Upper lobe of left lung (tissue), 6 donors: ENCODE results near the gene AJUBA. TPM values are rescaled to one million over a fixed set of nuclear protein-coding genes. Genes with fewer than 3 reads are reported as not detected.
"Not testable (repeated sequence)": the region's sequence is repeated elsewhere in the genome, so short reads cannot be mapped to it uniquely, and the experiment has no call there.

ENCODE experiments used
- ATAC-seq, 2 donors: fragments of 200-7000 bp; cut with Tn5 transposase; one replicate each; pipeline ENCODE4 v1.9.1; 2022; ENCODE audit warnings: mild to moderate bottlenecking in 2 of 2, moderate library complexity in 2 of 2; ENCODE audit not compliant: low FRiP score in 2 of 2
- DNase-seq, 2 donors: peaks; one replicate each; pipeline ENCODE4 v3.0.0-alpha.2; 2019 to 2020
- H3K27ac ChIP-seq, 4 donors: fragments of 200-600 bp; sonication (generic); one replicate each; pipeline ENCODE4 v1.5.1; 2016 to 2019
- H3K27me3 ChIP-seq, 4 donors: fragments of 200-600 bp; sonication (generic); one replicate each; pipeline ENCODE4 v1.5.1; 2017 to 2019
- H3K36me3 ChIP-seq, 4 donors: fragments of 200-600 bp; sonication (generic); one replicate each; pipeline ENCODE4 v1.5.1; 2016 to 2019
- H3K4me1 ChIP-seq, 4 donors: fragments of 200-600 bp; sonication (generic); one replicate each; pipeline ENCODE4 v1.5.1; 2018 to 2019
- H3K4me3 ChIP-seq, 4 donors: fragments of 200-600 bp; sonication (generic); one replicate each; pipeline ENCODE4 v1.5.1; 2017 to 2019; ENCODE audit warnings: mild to moderate bottlenecking in 2 of 4, moderate library complexity in 1 of 4
- H3K9me3 ChIP-seq, 4 donors: fragments of 200-600 bp; sonication (generic); one replicate each; pipeline ENCODE4 v1.5.1; 2018 to 2019
- CTCF ChIP-seq, 6 experiments: fragments of 450-650 bp in 4 of 6; fragments of 200-600 bp in 2 of 6; sonication (generic) in 2 of 6; IDR thresholded peaks; one replicate each; pipeline ENCODE4 v1.5.1; 2016 to 2019; ENCODE audit warnings: antibody characterized with exemption in 6 of 6
- EP300 ChIP-seq, 4 donors: sonication (generic); formaldehyde crosslinking; IDR thresholded peaks; one replicate each; pipeline ENCODE4 v1.5.1; 2017; ENCODE audit warnings: antibody characterized with exemption in 4 of 4, control low read depth in 2 of 4
- POLR2A ChIP-seq, 4 donors: fragments of 450-650 bp; IDR thresholded peaks; one replicate each; pipeline ENCODE4 v1.5.1; 2016 to 2017; ENCODE audit warnings: antibody characterized with exemption in 4 of 4, mild to moderate bottlenecking in 2 of 4
- POLR2AphosphoS5 ChIP-seq, 2 donors: sonication (generic); formaldehyde crosslinking; IDR thresholded peaks; one replicate each; pipeline ENCODE4 v1.5.1; 2017; ENCODE audit warnings: antibody characterized with exemption in 2 of 2
- WGBS, 2 donors: methylation state at CpG; one replicate each; pipeline ENCODE4 v1.1.5; 2017 to 2018; 5-methylcytosine and 5-hydroxymethylcytosine counted together
- total RNA-seq, 6 donors: library from RNA; depleted of rRNA in 4 of 6; stranded (reverse); fragments of >200 nt in 4 of 6; gene quantifications; one replicate each; pipeline versions ENCODE4 v1.1.0 to v1.2.1, GENCODE V29; 2016 to 2021
- donor health status: DM: no; HTN: no; CAD: no; lungs with moderate emphysema.
- donor health status: DM: no; HTN: yes; CAD: no; lungs with severe emphysema.

Gene AJUBA
- total RNA-seq, 6 donors from 2014 or later, result 34.4 to 50.3 (median 39.5) TPM

- H3K4me1 ChIP-seq, result peaks cover 13 to 33% (median 16%) of the 10 kb centered on the region in 4 donors
- H3K9me3 ChIP-seq, result no peaks in the 10 kb centered on the region
- no peaks in the 10 kb centered on the region for H3K27me3 ChIP-seq
- DNase-seq (peak; percentile 97 to 98), ATAC-seq (peak; percentile 99 to 100)
- TF ChIP-seq CTCF (IDR thresholded peaks at IDR 0.05) (peak in 2 of 6 experiments; percentile 10 to 41), EP300 (IDR thresholded peaks at IDR 0.05) (no peak), POLR2A (IDR thresholded peaks at IDR 0.05) (peak in 3 of 4 donors; percentile 62 to 92 (median 91)), POLR2AphosphoS5 (IDR thresholded peaks at IDR 0.05) (peak; percentile 88 to 93)
- no peaks in the 10 kb centered on the region for H3K36me3 ChIP-seq
- H3K27ac ChIP-seq, result peak overlapping the region; percentile 88 to 96 (median 94)
- WGBS, 2 donors, result 0 to 2% methylated on average over 12 to 56 of the region's 62 CpGs
- H3K4me3 ChIP-seq, result peak overlapping the region; percentile 52 to 72 (median 64)
Observed at GRCh38 chr14:23006544-23007419, 24.4 kb upstream of the AJUBA start.

GRCh38 chr14:23006188-23006534 is 23.8 kb upstream of the AJUBA start:
- 39 to 42% methylated on average over 5 of the region's 5 CpGs for WGBS, 2 donors
- TF ChIP-seq POLR2AphosphoS5 (IDR thresholded peaks at IDR 0.05) (no peak), POLR2A (IDR thresholded peaks at IDR 0.05) (no peak), CTCF (IDR thresholded peaks at IDR 0.05) (no peak), EP300 (IDR thresholded peaks at IDR 0.05) (no peak)
- Histone ChIP-seq H3K4me3 (peak overlapping the region; percentile 52 to 72 (median 64)), H3K36me3 (no peaks in the 10 kb centered on the region), H3K27me3 (no peaks in the 10 kb centered on the region), H3K27ac (peak overlapping the region; percentile 88 to 96 (median 94)), H3K9me3 (no peaks in the 10 kb centered on the region), H3K4me1 (peaks cover 13 to 33% (median 16%) of the 10 kb centered on the region in 4 donors)
- ATAC-seq, result no peak
- DNase-seq, result no peak

GRCh38 chr14:23005451-23006187 is 23.3 kb upstream of the AJUBA start:
- 72 to 74% methylated on average over 3 of the region's 3 CpGs for WGBS, 2 donors
- no peaks in the 10 kb centered on the region for H3K27me3 ChIP-seq
- TF ChIP-seq CTCF (IDR thresholded peaks at IDR 0.05) (no peak), POLR2A (IDR thresholded peaks at IDR 0.05) (no peak), EP300 (IDR thresholded peaks at IDR 0.05) (no peak), POLR2AphosphoS5 (IDR thresholded peaks at IDR 0.05) (no peak)
- peak overlapping the region; percentile 88 to 96 (median 94) for H3K27ac ChIP-seq
- no peaks in the 10 kb centered on the region for H3K36me3 ChIP-seq
- peak overlapping the region in 1 of 4 donors; percentile 72 for H3K4me3 ChIP-seq
- no peak for DNase-seq
- H3K9me3 ChIP-seq, result no peaks in the 10 kb centered on the region
- H3K4me1 ChIP-seq, result peaks cover 13 to 32% (median 16%) of the 10 kb centered on the region in 4 donors
- ATAC-seq, result no peak

GRCh38 chr14:23004274-23004673 is 21.9 kb upstream of the AJUBA start:
- H3K4me3 ChIP-seq, H3K9me3 ChIP-seq, H3K27me3 ChIP-seq, H3K36me3 ChIP-seq, H3K27ac ChIP-seq, DNase-seq, ATAC-seq: not testable (repeated sequence)
- peaks cover 13 to 24% (median 16%) of the 10 kb centered on the region in 4 donors for H3K4me1 ChIP-seq
- 95% methylated on average over 4 of the region's 4 CpGs for WGBS, 2 donors

GRCh38 chr14:23002592-23002991 is 20.2 kb upstream of the AJUBA start:
- Histone ChIP-seq H3K9me3 (no peaks in the 10 kb centered on the region), H3K4me3 (no peak overlapping the region), H3K4me1 (peaks cover 10 to 14% (median 11%) of the 10 kb centered on the region in 4 donors), H3K27ac (no peak overlapping the region), H3K27me3 (no peaks in the 10 kb centered on the region), H3K36me3 (peaks cover 0 to 12% (median 2%) of the 10 kb centered on the region in 4 donors)
- 95 to 98% methylated on average over 3 of the region's 3 CpGs for WGBS, 2 donors
- ATAC-seq, result no peak
- no peak for DNase-seq
- TF ChIP-seq POLR2AphosphoS5 (IDR thresholded peaks at IDR 0.05) (no peak), CTCF (IDR thresholded peaks at IDR 0.05) (no peak), EP300 (IDR thresholded peaks at IDR 0.05) (no peak), POLR2A (IDR thresholded peaks at IDR 0.05) (no peak)
